GM12872 (cell line): Measurements from ENCODE around the gene RHPN2.

ENCODE experiments used
- CTCF ChIP-seq: IDR thresholded peaks from 3 replicates; pipeline ENCODE4 v1.5.1; 2011; ENCODE audit warnings: low read depth, mild to moderate bottlenecking, low read length, moderate library complexity; ENCODE audit not compliant: insufficient read depth

The RHPN2 gene

GRCh38 chr19:33050110-33050509 is 14.6 kb downstream of the RHPN2 start:
- TF ChIP-seq CTCF, result no peak

- no peak for TF ChIP-seq CTCF
These were observed 15.6 kb downstream of the RHPN2 start for GRCh38 chr19:33048806-33049676.

- TF ChIP-seq CTCF, result no peak
These were observed 17.3 kb downstream of the RHPN2 start for GRCh38 chr19:33047422-33047821.

GRCh38 chr19:33040994-33041827 is 23.5 kb downstream of the RHPN2 start:
- TF ChIP-seq CTCF, result no peak

- no peak for TF ChIP-seq CTCF
These were observed 24.9 kb downstream of the RHPN2 start for GRCh38 chr19:33039815-33040214.

GRCh38 chr19:33039108-33039599 is 25.5 kb downstream of the RHPN2 start:
- TF ChIP-seq CTCF, result no peak

- no peak for TF ChIP-seq CTCF
These were observed 29.2 kb downstream of the RHPN2 start for GRCh38 chr19:33035461-33035860.
